GM19324 (cell line): ENCODE results near the gene KLHDC3.
"Not testable (repeated sequence)": the region's sequence is repeated elsewhere in the genome, so short reads cannot be mapped to it uniquely, and the experiment has no call there.

ENCODE experiments used
- ATAC-seq: cut with Tn5 transposase; IDR thresholded peaks from one replicate; pipeline ENCODE4 v1.9.1; 2021; ENCODE audit warnings: mild to moderate bottlenecking, moderate library complexity; ENCODE audit not compliant: unreplicated experiment, low FRiP score

Gene KLHDC3

GRCh38 chr6:42987533-42988451 is 26.3 kb upstream of the KLHDC3 start:
- no peak for ATAC-seq

DNA sequence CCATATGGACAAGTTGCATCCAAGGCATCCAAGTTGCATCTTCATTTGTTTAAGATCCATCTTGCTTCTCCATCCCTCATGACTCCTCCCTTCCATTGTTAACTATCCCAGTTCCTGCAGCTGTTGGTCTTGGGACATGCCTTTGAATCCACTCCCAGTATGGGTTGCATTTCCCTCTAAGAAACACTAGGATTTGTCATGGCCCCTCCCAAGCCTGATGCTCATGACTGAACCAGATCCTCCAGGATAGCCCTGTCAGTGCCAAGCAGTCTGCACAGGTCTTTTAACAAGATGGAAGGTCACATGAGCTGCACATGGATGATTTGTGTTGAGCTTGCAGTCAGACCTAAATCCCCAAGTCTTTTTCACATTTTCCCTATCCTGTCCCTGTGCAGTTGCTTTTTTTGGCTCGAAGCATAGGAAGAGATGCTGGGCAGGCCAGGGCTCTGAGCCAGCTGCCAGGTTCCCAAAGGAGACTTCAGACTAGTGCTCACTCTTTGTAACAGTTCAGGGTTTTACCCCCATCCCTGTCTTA is 25.5 kb upstream of the KLHDC3 start:
- no peak for ATAC-seq

- ATAC-seq: no peak
These were observed 24.1 kb upstream of the KLHDC3 start for GRCh38 chr6:42989923-42990322.

DNA sequence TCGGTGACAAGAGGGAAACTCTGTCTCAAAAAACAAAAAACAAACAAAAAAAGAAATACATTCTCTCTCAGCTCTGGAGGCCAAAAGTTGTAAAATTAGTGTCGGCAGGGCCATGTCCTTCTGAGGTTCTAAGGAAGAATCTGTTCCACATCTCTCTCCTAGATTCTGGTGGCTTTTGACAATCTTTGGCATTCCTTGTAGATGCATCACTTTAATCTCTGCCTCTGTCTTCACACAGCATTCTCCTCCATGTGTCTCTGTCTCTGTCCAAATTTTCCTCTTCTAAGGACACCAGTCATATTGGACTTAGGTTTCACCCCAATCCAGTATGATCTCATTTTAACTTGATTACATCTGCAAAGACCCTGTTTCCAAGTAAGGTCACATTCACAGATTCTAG is 20.6 kb upstream of the KLHDC3 start:
- ATAC-seq: no peak

DNA sequence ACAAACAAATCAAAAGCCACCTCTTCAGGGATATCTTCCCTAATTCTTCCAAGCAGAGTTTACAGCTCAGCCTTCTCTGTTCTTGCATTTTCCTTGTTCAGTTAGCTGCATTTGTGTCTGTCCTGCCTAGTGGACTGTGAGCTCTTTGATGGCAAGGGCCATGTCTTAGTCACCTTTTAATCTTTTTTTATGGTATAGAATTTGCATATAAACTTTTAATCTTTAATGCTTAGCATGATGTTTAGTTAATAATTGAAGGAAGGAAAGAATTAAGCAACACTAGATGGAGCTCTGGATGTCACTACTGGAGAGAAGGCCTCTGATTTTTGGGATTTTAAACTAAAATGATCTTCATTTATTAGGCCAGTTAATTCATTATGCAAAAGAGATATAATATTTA is 17.5 kb upstream of the KLHDC3 start:
- no peak for ATAC-seq

- ATAC-seq: not testable (repeated sequence)
These were observed 15.8 kb upstream of the KLHDC3 start for GRCh38 chr6:42998205-42998604.

DNA sequence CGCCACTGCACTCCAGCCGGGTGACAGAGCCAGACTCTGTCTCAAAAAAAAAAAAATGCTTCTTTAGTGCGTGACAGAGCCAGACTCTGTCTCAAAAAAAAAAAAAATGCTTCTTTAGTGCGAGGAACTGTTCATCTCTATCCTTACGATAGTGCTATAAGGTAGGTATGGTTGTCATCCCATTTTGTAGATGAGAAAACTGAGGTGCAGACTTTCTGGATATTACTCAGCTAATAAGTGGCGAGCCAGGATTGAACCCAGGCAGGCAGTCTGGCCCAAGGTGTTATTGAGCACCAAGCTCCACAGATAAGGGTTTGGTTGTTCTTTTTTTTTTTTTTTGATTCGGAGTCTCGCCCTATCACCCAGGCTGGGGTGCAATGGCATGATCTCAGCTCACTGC is 12.2 kb upstream of the KLHDC3 start:
- ATAC-seq: no peak

GRCh38 chr6:43005844-43006243 is 8.2 kb upstream of the KLHDC3 start:
- no peak for ATAC-seq

DNA sequence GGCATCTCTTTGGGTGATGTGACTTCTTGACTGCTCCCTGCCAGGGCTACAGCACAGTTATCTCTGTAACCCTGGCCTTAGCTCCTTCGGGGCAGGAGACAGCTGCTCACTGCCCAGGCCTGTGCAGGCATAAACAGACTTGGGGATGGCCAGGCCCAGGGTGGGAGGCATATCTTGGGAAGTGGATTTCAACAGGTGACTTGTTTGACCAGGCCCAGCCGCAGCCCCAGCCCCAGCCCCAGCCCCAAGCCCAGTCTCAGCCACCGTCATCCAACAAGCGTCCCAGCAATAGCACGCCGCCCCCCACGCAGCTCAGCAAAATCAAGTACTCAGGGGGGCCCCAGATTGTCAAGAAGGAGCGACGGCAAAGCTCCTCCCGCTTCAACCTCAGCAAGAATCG is 7.8 kb upstream of the KLHDC3 start:
- ATAC-seq: no peak

GRCh38 chr6:43007126-43007525 is 6.9 kb upstream of the KLHDC3 start:
- ATAC-seq: no peak

- no peak for ATAC-seq
These were observed 4.9 kb upstream of the KLHDC3 start for GRCh38 chr6:43009124-43009523.

GRCh38 chr6:43011207-43011606 is 2.8 kb upstream of the KLHDC3 start:
- ATAC-seq: no peak

DNA sequence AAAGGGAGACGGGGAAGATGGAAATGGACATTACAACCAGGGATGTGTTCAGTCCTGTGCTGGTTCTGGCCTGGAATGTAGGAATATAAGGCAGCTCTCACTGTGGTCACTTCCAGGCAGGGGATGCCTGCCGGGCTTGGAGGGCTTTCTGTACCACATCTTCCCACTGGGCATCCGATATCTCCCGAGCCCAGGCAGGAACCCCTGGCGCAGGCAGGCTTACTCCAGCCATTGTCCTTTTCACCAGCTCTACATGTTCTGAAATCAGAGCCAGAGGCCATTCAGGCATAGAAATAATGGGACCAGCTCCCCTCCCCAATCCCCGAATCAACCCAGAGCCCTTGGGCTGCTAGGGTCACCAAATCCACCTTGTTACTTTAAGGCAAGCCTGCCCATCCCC is 1.7 kb upstream of the KLHDC3 start:
- ATAC-seq: no peak

DNA sequence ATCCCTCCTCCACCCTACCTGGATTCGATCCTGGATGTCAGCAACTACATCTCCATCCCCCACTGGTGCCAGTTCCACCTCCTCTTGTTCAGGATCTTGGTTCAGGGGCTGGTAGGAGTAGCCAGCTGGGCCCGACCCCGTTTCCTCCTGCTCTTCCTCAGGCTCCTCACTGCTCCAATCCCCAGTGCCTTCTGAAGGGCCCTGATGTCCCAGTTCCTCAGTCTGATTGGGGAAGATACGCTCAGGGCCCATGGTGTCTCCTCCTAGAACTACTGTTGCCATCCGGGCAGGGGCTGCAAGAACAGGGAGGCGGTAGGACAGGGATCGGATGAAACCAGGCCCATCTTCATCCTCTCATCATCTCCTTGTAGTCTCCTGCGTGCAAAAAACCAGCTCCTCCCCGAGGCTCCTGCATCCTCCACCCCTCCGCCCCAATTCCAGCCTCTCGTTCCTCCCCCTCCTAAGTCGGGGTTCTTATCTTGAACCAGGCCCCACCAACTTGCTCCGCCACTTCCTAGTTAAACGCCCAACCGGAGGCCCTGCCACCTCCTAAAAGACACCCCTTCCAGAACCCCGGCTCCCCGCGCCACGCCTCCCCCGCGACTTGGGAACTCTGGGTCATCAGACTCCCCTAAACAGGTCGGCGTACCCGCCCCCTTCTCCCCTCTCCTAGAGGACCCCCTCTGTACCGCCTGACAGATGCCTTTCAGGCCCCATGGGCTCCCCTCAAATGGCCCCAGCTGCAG is 779 bp upstream of the KLHDC3 start:
- ATAC-seq: peak; percentile 2

DNA sequence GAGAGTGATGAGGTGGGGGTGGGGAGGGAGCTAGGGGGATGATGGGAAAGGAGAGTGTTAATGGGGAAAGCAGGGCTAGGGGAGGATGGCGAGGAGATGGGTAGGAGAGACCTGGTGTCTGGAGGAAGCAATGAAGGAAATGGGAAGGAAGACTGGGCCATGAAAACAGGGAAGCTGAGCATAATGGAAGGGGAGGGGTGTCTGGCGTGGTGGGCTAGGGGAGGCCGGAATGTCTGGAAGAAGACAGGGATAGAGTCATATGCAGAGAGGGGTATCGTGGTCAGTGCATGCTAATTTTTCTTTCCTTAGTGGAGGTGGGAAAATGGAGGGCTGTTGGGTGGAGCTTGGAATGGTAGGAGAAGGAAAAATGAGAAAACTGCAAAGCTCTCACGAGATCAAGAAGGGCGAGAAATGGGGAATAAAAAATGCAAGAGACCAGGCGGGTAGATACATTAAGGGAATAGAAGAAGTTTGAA is 423 bp downstream of the KLHDC3 start:
- no peak for ATAC-seq

GRCh38 chr6:43016176-43016942 is 2.3 kb downstream of the KLHDC3 start:
- no peak for ATAC-seq

DNA sequence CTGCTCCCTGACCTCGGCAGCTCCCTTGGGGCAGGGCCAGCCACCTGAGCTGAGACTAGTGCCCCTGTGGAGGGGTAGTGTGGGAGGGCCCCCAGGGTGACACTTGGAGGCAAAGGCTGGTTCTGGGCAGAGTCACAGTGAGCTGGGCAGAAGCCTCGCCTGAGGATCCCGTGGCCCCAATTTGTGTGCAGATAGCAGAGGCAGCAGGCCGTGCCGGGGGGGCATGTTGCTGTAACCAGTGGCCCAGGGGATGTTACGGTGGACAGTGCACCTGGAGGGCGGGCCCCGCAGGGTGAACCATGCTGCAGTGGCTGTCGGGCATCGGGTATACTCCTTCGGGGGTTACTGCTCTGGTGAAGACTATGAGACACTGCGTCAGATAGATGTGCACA is 2.9 kb downstream of the KLHDC3 start:
- no peak for ATAC-seq

- no peak for ATAC-seq
These were observed 5.1 kb downstream of the KLHDC3 start for GRCh38 chr6:43019152-43019551.

DNA sequence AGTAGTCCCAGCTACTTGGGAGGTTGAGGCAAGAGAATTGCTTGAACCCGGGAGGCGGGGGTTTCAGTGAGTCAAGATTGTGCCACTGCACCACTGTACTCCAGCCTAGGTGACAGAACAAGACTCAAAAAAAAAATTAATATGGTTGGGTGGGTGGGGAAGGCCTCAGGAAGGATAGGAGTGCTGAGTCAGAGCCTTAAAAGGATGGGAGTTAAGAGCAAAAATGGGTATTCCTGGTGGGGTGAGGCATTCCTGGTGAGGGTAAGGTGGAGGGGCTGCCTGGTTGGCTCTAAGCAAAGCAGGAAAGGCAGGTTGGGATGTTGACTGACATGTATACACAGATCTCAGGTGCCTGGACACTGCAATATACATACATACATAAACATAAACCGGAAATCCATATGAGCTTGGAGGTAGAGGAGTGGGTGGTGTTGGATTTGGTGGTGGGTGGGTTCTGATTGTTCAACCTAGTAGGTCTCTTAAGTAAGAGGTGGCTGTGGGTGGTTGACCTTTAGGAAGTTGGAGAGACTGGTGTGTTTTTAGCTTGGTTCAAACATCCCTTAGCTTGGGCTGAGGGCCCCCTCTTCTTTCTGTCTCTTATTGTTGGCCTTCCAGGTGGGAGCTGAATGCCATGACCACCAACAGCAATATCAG is 6.1 kb downstream of the KLHDC3 start:
- no peak for ATAC-seq

GRCh38 chr6:43020847-43021246 is 6.8 kb downstream of the KLHDC3 start:
- ATAC-seq: no peak
